ENCODE results near the gene CBLC.

GRCh38 chr19:44824761-44825160, 47.1 kb downstream of the CBLC start:
- no peak for TF ChIP-seq CTCF (IDR thresholded peaks at IDR 0.05)
- no peak for TF ChIP-seq POLR2A (IDR thresholded peaks at IDR 0.05)
